ENCODE measurements around the gene IGFBP1.

GRCh38 chr7:45865594-45866410 is 22.5 kb upstream of the IGFBP1 start:
- TF ChIP-seq GATA2 (CRISPR knock-in tag; IDR thresholded peaks at IDR 0.05) (no peak), HNRNPUL1 (IDR thresholded peaks at IDR 0.05; ENCODE audit: low read length) (no peak), CTCF (IDR thresholded peaks at IDR 0.05 in 2 of 3, conservative IDR thresholded peaks at IDR 0.05 in 1 of 3; ENCODE audit: insufficient read depth in 2 of 3, low read depth in 1 of 3, low read length in 3 of 3) (no peak), EP300 (IDR thresholded peaks at IDR 0.05; ENCODE audit: low read length) (no peak), NR1H2 (CRISPR knock-in tag; IDR thresholded peaks at IDR 0.05) (no peak), E2F1 (CRISPR knock-in tag; IDR thresholded peaks at IDR 0.05) (no peak), ETS1 (conservative IDR thresholded peaks at IDR 0.05; ENCODE audit: control insufficient read depth, low read depth, low read length) (no peak), MLLT1 (IDR thresholded peaks at IDR 0.05) (no peak)
- TF ChIP-seq, protein P1, sequence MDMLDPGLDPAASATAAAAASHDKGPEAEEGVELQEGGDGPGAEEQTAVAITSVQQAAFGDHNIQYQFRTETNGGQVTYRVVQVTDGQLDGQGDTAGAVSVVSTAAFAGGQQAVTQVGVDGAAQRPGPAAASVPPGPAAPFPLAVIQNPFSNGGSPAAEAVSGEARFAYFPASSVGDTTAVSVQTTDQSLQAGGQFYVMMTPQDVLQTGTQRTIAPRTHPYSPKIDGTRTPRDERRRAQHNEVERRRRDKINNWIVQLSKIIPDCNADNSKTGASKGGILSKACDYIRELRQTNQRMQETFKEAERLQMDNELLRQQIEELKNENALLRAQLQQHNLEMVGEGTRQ (CRISPR knock-in tag; IDR thresholded peaks at IDR 0.05) = no peak
- TF ChIP-seq, protein P2, sequence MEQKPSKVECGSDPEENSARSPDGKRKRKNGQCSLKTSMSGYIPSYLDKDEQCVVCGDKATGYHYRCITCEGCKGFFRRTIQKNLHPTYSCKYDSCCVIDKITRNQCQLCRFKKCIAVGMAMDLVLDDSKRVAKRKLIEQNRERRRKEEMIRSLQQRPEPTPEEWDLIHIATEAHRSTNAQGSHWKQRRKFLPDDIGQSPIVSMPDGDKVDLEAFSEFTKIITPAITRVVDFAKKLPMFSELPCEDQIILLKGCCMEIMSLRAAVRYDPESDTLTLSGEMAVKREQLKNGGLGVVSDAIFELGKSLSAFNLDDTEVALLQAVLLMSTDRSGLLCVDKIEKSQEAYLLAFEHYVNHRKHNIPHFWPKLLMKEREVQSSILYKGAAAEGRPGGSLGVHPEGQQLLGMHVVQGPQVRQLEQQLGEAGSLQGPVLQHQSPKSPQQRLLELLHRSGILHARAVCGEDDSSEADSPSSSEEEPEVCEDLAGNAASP (IDR thresholded peaks at IDR 0.05) = no peak

Measured in K562 (cell line).